Measurements from ENCODE around the gene SOX12.

SOX12 gene

GRCh38 chr20:346033-346639, 20.8 kb downstream of the SOX12 start:
- no peak for TF ChIP-seq CTCF (IDR thresholded peaks at IDR 0.05; ENCODE audit: insufficient read depth, low read depth, low read length, missing control alignments)
- DNase-seq (ENCODE audit: low read depth): no peak
- peak overlapping the region; percentile 96 for H3K4me3 ChIP-seq (ENCODE audit: low read depth, low read length)

GRCh38 chr20:346640-347316, 21.4 kb downstream of the SOX12 start, which contains the start of gene NRSN2:
Gene NRSN2, plus strand, starts transcription at chr20:347111. Its CDS starts 2,533 bp downstream, at chr20:349644.
- no peak for TF ChIP-seq CTCF (IDR thresholded peaks at IDR 0.05; ENCODE audit: insufficient read depth, low read depth, low read length, missing control alignments)
- peak; percentile 69 for DNase-seq (ENCODE audit: low read depth)
- H3K4me3 ChIP-seq (ENCODE audit: low read depth, low read length): peak within 1 kb of the TSS; percentile 96

- peak overlapping the region; percentile 96 for H3K4me3 ChIP-seq (ENCODE audit: low read depth, low read length)
- TF ChIP-seq CTCF (IDR thresholded peaks at IDR 0.05; ENCODE audit: insufficient read depth, low read depth, low read length, missing control alignments): no peak
- DNase-seq (ENCODE audit: low read depth): no peak
Observed at GRCh38 chr20:347317-347639, 21.9 kb downstream of the SOX12 start.

GRCh38 chr20:347640-348484, 22.5 kb downstream of the SOX12 start:
- TF ChIP-seq CTCF (IDR thresholded peaks at IDR 0.05; ENCODE audit: insufficient read depth, low read depth, low read length, missing control alignments): no peak
- DNase-seq (ENCODE audit: low read depth): peak; percentile 96
- H3K4me3 ChIP-seq (ENCODE audit: low read depth, low read length): peak overlapping the region; percentile 96

GRCh38 chr20:348972-349841, 23.9 kb downstream of the SOX12 start:
- H3K4me3 ChIP-seq (ENCODE audit: low read depth, low read length): no peak overlapping the region
- TF ChIP-seq CTCF (IDR thresholded peaks at IDR 0.05; ENCODE audit: insufficient read depth, low read depth, low read length, missing control alignments): no peak
- no peak for DNase-seq (ENCODE audit: low read depth)

- no peak overlapping the region for H3K4me3 ChIP-seq (ENCODE audit: low read depth, low read length)
- TF ChIP-seq CTCF (IDR thresholded peaks at IDR 0.05; ENCODE audit: insufficient read depth, low read depth, low read length, missing control alignments): no peak
- DNase-seq (ENCODE audit: low read depth): no peak
Observed at GRCh38 chr20:353166-353565, 27.8 kb downstream of the SOX12 start.
